ENCODE measurements around the gene ZBBX.
A peak's percentile ranks its signal among the peaks of the same experiment; 100 is the strongest.
"Not testable (repeated sequence)": the region's sequence is repeated elsewhere in the genome, so short reads cannot be mapped to it uniquely, and the experiment has no call there.

The ZBBX gene, protein sequence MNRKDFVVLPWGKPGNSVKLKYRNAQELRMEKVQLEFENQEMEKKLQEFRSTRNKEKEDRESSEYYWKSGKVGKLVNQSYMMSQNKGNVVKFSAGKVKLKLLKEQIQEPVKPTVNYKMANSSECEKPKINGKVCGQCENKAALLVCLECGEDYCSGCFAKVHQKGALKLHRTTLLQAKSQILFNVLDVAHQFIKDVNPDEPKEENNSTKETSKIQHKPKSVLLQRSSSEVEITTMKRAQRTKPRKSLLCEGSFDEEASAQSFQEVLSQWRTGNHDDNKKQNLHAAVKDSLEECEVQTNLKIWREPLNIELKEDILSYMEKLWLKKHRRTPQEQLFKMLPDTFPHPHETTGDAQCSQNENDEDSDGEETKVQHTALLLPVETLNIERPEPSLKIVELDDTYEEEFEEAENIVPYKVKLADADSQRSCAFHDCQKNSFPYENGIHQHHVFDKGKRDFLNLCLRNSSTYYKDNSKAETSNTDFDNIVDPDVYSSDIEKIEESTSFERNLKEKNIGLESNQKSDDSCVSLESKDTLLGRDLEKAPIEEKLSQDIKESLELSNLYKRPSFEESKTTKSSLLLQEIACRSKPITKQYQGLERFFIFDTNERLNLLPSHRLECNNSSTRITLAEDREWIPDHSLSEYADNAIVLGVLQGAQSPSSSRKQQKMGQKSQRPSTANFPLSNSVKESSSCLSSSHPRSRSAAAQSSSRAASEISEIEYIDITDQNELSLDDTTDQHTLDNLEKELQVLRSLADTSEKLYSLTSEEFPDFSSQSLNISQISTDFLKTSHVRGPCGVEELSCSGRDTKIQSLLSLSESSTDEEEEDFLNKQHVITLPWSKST

DNA sequence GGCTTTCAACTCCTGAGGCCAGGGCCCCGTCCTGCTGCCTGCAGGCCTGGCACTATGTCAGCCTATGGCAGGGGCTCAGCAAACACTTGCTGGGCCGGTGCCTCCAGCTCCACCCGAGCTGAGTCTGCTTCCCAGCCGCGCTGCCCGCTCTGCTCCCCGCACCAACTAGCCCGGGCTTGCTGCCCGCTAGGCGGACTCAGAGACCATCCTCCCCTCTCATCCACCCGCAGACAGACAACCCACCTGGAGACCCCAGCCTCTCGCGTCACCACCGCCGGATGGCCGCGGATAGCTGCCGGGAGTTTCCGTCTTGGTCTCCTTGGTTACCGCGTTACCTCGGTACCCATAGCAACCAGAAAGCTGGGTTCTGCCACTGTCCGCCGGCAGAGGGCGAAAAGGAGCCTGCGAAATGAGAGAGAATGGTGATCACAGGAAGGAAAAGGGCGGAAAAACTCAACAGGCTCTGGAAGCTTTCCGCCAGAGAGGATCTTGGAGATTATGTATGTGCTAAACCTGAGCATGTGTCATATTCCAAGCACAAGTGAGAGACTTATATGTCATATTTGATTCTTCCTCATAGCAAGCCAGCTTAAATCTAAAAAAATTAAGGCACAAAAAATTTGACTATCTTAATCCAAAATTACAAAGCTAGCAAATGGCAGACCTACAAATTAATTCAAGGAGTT lies at the start of gene ZBBX:
Gene ZBBX, minus strand, starts transcription at position 294 of the 686 bp plus-strand sequence. CDS start 7,396 bp downstream, outside the sequence.
- DNase-seq: peak; percentile 82

DNA sequence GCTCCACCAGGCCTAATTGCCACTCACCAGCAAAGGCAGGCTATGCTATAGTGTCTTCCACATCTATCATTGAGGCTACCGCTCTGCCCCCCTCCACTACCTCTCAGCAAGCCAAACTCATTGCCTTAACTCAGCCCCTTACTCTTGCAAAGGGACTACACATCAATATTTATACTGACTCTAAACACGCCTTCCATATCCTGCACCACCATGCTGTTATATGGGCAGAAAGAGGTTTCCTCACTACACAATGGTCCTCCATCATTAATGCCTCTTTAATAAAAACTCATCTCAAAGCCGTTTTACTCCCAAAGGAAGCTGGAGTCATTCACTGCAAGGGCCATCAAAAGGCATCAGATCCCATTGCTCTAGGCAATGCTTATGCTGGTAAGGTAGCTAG lies 46.9 kb upstream of the ZBBX start:
- not testable (repeated sequence) for DNase-seq

DNA sequence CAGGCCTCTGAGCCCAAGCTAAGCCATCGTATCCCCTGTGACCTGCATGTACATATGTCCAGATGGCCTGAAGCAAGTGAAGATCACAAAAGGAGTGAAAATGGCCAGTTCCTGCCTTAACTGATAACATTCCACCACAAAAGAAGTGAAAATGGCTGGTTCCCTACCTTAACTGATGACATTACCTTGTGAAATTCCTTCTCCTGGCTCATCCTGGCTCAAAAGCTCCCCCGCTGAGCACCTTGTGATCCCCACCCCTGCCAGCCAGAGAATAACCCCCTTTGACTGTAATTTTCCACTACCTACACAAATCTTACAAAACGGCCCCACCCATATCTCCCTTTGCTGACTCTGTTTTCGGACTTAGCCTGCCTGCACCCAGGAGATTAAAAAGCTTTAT lies 42.3 kb upstream of the ZBBX start:
- DNase-seq: not testable (repeated sequence)

DNA sequence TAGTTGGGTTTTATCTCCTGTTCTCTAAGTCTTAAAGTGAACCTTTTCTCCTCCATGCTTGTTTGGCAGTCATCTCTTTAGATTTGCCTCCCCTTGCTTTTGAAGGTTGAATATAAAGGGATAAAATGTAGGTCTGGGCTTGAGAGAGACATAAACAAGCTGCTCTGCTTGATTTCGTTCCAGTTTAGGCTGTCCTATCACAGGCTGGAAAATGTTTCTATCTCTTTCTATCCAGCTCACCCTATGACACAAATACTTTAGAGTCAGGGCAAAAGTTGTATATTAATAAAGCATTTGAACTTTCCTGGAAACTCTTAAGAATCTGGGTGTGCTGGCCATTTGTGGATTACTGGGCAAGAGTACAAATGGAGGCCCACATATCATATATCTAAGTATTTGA lies 29.5 kb upstream of the ZBBX start:
- no peak for DNase-seq

DNA sequence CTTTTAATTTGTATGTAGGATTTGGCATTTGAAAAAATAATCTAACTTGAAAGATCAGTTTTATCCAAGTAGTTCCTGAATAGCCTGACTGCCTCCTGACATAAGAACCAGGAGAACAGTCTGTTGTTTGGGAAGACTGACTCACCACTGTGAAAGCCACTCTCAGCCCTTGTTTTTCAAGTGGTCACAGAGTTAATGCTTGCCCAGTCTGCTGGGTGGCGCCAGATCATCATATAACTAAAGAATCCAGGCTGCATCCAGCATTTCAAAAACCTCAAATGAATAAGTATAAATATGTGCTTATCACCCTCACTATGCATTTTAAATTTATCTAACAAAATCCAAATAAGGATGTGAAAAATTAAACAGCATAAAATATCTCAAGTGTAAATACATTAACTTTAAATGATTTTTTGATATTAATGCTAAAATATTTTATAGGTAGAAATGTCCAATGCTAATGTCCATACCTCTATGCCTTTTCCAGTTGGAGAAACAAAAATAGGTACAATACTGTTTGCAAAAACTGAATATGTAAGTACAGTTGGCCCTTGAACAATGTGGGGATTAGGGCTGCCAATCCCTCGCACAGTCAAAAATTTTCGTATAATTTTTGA lies 26.9 kb upstream of the ZBBX start:
- DNase-seq: no peak

DNA sequence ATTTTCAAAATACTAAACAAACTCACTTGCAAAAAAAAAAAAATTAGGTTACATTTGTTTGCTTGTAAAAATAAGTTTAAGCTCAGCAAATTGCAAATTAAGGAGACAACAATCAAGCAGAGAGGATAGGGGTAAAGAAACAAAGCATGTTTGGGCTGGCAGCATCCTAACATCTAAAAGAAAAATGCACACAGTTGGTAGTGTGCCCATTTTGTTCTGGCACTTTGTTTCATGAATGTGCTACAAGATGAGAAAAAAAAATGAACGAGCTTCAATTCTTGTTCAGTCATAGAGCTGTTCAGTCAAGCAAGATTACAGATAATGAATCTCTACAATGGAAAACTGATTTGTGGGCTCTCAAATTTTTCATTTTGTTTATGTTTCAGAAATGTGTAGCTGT lies 17.7 kb upstream of the ZBBX start:
- no peak for DNase-seq

DNA sequence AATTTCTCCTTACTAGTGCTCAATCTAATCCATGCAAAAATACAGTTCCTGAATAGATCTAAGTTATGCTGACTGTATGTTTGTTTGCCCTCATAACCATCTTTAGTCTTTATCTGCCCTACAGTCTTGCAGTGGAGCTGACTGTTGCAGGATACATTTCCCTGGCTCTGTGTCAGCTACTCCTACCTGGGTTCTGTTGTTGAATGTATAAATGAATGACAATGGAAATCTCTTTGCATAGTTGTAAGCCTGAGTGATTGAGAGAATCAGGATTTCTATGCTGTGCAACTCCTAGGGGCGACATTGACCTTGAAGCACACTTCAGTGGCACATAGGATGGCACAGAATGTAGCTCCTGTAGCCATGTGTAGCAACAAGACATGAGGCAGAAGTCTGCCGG lies 16.0 kb upstream of the ZBBX start:
- DNase-seq: no peak

DNA sequence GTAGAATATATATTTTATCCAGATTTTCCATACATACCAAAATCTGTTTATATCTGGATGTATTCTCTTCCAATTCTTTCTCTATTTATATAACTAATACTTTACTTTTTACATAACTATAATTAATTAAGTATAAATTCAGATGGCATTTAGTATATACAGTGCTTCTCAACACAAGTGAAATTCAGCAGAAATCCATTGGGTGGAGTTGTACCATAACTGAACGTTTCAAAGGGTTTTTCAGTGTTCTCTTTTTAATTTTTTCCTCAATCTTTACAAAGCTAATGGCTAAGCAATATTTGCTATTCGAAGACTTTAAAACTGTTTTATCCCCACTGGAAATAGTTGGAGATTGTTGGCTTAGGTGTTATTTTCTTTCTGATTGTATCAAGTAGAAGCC lies 13.9 kb upstream of the ZBBX start:
- DNase-seq: no peak

DNA sequence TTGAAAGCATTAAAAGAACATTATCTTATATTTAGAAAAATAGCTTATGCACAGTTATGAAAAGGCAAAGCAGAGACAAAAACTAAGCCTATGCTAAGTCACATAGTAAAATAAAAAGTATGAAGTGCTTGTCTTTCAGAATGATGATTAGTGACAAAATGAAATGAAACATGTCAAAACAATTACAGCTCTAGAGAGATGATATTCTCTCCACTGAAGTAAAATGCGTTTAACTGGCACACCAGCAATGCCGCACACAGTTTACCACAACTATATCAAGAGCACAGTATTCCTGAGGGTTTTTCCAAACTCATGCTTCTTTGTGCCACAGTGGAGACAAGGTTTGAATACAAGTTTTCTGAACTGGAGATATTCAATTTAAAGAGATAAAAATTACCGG lies 2.1 kb upstream of the ZBBX start:
- no peak for DNase-seq

DNA sequence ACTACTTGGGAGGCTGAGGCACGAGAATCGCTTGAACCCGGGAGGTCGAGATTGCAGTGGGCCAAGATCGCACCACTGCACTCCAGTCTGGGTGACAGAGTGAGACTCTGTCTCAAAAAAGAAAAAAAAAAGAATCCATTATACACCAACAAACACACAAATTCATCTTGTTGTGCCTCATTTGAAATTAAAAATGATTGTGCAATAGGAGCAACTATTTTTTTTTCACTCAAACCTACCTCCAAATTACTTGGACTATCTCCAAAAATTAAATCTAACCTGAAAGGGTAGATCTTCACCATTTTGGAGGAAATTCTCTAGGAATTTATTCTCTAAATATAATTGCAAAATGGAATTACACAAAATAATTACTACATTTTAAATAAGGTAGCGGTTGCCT lies 4.6 kb downstream of the ZBBX start:
- DNase-seq: no peak

DNA sequence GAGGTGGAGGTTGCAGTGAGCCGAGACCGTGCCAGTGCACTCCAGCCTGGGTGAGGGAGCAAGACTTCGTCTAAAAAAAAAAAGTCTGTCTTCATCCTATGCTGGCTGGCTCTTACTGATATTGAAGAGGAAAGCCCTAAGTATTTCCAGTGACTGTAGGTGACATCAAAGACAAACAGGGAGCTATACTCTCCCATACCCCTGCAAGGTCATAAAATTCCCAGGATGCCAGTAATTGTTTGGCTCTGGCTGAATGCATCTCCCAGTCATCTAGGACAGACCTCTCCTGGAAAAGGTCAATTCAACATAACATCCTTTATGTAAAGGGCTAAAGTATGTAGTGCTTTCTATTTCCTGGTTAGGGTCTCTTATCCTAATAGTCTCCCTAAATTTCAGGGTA lies 8.0 kb downstream of the ZBBX start:
- no peak for DNase-seq

DNA sequence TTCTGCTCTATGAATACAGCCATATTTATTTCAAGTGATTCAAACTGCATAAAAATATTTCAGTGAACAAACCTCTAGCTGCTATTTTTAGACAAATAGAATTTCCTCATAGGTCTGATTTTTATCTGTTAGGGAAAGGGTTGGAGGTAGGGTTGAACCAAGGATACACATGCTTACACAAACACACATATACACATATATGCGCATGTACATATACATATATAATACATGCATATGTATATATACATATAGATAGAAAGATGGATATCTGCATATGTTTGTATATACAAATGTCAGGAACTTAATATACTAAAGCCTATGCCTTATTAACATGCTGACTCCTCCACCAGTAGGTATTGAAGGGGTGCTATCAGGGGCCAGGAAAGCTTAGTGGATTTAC lies 18.1 kb downstream of the ZBBX start:
- DNase-seq: no peak

DNA sequence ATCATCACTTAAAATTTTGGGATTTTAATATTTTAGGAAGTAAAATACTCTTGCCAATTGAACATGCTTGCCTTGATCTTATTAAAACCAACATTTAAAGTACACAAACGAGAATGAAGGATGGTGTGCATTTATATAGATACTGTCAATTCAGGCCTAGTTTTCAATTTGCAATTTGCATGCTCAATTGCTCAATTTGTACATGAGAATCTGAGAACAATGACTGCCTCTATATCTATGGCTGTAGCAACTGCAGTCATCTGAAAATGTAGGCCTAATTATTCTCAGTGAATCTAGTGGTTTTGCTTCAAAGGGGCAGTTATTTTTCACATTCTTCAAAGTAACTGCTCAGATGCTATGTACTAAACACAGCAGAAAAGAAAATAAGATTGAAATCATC lies 18.8 kb downstream of the ZBBX start:
- DNase-seq: no peak

DNA sequence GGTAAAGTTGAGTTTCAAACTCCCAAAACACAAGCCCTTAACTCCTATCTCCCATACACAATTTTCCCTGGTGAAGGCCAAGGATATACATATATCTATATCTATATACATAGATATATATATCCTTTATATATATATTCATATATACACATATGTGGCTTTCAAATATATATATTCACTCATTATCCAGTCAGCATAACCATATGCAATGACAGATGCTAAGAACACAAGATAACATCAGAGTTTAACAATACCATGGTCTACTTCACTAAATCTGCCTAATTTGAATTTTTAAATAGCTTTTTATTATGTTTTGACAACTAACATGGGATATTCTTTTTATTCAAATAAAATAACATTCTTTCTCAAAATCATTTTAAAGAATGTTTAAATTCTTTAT lies 24.7 kb downstream of the ZBBX start:
- no peak for DNase-seq

DNA sequence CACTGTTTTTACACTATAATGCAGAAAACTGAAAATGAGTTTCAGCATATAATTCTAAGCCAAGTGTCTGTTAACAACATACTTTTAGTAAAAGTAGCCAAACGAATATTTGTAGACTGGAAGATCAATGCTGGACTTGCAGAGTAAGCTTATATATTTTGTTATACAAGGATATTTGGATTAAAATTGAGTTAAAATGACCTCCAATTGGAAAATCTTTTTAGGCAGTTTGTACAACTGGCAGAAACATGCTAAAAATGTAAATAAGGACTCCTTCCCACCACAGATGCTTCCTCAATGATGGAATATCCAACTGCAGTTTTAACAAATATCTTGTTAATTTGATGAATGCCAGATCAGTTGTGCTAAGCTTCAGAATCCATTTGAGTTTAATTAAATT lies 25.3 kb downstream of the ZBBX start:
- no peak for DNase-seq

DNA sequence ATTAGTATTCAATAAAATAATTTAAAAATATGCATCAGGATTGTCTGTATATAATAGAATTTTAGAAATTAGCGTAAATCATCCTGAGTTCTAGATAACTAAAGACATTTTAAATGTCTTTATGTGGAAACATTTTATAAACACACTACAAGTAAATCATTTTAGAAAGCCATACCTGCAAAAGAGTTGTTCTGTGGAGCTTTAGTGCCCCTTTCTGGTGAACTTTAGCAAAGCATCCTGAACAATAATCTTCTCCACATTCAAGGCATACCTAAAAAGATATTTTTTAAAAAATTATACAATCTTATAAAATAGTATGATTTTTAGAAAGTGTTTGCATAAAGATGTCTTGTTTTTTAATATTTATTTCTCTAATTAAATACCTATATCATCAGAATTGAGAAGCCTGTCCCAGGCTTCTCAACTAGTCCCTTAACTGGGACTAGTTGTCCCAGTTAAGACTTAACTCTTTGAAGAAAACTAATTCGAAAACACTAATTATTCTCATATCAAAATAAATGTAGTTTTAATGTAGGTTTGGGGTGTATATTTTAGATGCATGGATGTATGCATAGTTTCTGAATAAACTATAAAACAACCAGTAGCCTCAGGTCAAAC lies 29.7 kb downstream of the ZBBX start:
- no peak for DNase-seq

DNA sequence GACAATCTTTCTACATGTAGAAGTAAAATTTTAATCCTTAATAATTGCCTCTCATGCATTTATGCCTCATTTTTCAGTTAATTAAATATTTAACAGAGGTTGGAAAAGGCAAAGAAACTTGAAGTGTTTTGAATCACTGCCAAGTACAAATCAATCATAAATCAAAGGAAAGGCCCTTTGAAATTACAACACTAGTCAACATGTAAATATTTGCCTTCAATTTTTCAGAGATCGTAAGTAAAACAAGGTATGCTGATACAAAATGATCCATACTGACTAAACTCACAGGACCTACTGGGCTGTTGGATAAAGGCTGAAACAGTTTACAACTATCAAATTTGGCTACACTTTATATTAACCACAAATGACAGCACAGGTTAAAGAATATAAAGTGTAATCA lies 33.9 kb downstream of the ZBBX start:
- no peak for DNase-seq

DNA sequence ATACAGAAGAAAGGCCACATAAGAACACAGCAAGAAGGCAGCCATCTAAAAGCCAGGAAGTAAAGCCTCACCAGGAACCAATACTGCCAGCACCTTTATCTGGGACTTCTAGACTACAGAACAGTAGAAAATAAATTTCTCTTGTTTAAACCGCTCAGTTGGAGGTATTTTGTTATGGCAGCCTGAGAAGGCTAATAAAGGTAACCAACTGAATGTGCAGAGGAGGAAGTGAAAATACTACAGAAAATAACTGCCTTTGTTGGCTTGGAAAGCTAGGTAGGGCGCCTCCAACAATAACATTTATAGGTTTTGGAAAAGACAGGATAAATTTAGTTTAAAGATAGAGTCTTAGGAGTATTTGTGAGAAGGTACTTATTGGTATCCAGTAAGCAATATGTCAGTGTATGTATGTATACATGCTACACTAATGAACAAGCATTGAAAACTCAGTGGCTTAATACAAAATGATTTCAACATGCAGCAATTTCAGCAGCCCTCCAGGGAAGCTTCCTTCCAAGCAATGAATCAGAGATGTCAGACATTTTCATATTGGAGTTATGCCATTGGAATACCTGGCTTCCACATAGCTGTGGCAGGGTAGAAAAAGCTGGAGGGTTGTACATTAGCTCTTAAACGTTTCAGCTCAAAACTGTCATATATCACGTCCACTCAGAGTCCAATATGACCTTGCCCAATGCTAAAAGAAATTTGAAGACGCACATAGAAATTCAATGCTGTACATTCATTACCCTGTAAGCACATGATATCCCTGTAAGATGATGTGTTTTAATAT lies 48.9 kb downstream of the ZBBX start:
- no peak for DNase-seq

DNA sequence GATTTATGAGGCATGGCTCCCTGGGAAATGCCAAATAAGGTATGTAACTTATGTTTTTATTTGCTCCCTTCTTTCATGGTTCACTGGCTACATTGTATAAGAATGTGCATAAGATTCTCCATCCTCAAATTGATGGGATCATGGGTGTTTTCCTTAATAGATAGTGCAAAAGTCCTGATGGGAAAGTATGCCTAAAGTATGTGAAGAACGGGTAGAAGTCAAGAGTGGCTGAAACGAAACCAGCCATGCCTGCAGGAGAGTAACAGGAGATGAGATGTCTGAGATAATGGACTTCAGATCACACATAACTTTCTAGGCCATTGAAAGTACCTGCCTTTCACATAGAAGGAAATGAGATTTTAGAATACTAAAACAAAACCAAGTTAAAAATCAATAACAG lies 56.5 kb downstream of the ZBBX start:
- no peak for DNase-seq

DNA sequence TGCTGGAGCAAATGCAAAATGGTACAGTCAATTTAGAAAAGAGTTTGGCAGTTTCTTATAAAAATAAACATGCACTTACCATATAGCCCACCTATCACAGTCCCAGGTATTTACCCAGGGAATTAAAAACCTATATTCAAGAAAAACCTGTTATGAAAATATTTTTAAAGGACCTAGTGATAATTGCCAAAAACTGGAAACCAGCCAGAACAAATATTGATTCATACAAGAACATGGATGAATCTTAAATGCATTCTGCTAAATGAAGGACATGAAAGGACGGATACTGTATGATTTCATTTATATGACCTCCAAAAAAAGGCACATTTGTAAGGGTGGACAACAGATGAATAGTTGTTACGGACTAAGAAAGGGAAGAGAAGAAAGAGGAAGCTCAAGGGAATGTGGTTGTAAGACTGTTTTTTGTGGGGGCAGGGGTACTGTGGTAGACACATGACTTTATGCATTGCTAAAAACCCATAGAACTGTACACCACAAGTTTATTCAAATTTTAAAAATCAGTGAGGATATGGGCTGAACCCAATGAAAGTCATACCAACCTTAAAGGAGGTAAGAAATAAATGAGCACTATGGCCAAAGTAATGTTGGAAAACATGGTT lies 61.0 kb downstream of the ZBBX start:
- DNase-seq: no peak

DNA sequence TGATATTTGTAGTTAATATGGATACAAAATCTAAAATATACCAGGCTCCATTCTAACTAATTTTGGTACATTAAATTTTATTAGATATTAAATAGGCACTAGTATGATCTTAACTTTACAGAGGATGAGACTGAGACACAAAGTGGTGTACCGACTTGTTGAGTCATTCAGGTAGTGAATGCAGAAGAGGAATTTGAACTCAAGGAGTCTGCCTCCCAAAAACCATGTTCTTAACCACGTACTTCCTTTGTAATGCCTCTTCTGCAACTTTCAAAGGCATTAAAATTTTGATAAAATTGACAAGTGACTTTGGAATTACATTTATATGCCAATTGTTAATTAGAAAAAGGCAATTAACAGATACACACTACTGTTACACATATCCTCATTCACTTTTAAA lies 61.8 kb downstream of the ZBBX start:
- no peak for DNase-seq

All from activated T-cell treated with anti-CD3 and anti-CD28 coated beads, Interleukin-2, amount 50 U/mL, for 1 hour (primary cell).